GM19351 (cell line): ENCODE results near the gene GKAP1.
"Not testable (repeated sequence)": the region's sequence is repeated elsewhere in the genome, so short reads cannot be mapped to it uniquely, and the experiment has no call there.

Experiments
- ATAC-seq: cut with Tn5 transposase; IDR thresholded peaks from one replicate; pipeline ENCODE4 v1.9.1; 2021; ENCODE audit warnings: mild to moderate bottlenecking, moderate library complexity; ENCODE audit not compliant: unreplicated experiment

Gene GKAP1

GRCh38 chr9:83817356-83818278 lies at the start of gene GKAP1:
Gene GKAP1, minus strand, starts transcription at chr9:83817769. Its CDS starts 11,252 bp downstream, at chr9:83806517.
- peak; percentile 75 for ATAC-seq

DNA sequence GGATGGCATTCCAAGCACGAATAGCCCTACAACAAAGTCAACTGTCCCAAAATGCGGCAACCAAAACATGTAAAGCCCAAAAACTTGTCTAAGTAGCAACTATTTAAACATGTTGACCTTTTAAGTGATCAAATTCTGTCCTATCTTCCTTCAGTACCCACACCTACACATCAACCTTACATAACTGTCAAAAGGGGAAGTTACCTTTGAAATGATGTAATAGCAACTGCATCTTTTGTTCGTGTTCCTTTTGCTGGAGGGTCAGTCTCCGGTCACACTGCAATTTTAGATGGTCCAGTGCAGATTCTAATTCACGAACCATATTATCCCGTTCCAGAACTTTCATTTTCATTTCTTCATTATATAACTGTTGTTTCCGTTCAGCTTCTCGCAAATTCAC lies 32.3 kb upstream of the GKAP1 start:
- ATAC-seq: peak; percentile 73

- ATAC-seq: not testable (repeated sequence)
Observed at GRCh38 chr9:83837070-83837643, 19.6 kb upstream of the GKAP1 start.

DNA sequence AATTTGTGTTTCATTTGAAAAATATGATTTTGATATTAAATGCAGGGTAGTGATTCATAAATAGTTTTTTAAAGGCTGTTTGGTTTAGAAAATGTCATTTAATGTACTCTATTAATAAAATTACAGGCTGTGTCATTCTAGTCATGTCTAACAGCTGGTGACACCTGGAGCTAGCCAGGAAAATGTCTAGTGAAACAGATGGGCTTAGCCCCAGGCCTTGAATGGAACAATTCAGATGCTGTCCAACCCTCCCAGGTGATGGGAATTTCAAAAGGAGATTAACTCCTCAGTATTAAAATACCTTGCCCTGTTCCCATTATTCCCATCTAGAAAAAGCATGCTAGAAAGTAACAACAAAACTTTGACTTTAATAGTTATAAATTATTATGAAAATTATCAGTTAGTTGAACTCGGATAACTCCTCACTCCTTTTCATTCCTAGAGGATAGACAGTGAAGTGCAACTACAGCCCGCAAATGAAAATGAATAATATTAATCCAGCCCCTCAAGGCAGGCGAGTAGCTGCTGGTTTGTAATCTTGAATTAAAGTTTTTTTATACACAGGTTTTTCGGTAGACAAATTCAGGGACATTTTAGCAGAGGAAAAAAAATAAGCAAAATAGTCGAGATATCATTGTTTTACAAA lies 13.0 kb upstream of the GKAP1 start:
- ATAC-seq: not testable (repeated sequence)

DNA sequence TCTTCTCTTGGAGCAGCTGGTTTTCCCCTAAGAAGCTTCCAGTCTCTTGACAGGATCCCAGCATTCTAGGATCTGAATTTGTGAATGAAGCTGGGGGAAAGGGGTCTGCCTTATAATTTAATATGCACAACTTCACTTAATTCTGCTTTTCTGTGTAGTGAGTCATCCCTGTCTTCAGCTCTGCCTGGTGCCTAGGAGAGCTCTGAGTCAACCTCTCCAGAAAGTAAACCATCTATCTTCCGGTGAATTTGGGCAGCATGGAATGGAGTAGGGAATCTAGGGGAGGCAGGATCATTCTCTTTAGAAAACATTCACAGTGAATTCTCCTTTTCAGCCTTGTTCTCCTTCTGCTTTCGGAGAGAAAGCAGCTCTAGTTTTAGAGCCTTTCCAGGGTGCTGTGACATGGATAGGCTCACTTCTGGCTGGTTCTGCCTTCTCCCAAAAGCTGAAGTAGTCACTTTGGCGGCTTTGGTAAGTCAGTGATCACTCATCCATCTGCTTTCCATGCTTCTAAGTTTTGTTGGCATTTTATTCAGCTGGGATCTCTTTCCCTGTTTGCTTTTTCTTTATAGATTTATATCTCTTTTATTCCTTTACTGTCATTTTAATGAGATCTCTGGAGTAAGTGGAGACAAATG lies 7.5 kb upstream of the GKAP1 start:
- ATAC-seq: not testable (repeated sequence)

GRCh38 chr9:83817011-83817355 lies 586 bp downstream of the GKAP1 start:
- not testable (repeated sequence) for ATAC-seq

- ATAC-seq: not testable (repeated sequence)
Observed at GRCh38 chr9:83815120-83815519, 2.4 kb downstream of the GKAP1 start.

DNA sequence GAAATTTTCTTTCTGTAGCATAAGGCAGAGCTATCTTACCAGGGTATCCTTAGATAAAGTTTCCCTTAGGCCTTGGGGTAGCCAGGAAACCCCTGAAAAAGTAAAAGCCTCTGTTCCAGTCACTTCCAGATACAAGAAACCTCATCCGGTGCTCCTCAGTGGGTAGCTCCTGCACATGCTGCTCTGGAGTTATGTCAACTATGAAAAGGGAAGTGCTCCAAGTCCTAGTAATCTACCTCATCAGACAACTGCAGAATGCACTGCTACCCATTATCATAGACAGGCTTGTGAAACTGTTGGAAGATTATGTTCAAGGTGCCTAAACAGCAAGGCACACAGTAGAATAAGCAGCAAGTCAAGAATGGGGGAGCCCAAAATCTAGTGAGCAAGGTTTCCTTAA lies 8.4 kb downstream of the GKAP1 start:
- ATAC-seq: not testable (repeated sequence)

- ATAC-seq: not testable (repeated sequence)
Observed at GRCh38 chr9:83804454-83804853, 13.1 kb downstream of the GKAP1 start.

- ATAC-seq: not testable (repeated sequence)
Observed at GRCh38 chr9:83803941-83804340, 13.6 kb downstream of the GKAP1 start.

- no peak for ATAC-seq
Observed at GRCh38 chr9:83800236-83801033, 17.1 kb downstream of the GKAP1 start.

GRCh38 chr9:83794051-83794450 lies 23.5 kb downstream of the GKAP1 start:
- no peak for ATAC-seq

DNA sequence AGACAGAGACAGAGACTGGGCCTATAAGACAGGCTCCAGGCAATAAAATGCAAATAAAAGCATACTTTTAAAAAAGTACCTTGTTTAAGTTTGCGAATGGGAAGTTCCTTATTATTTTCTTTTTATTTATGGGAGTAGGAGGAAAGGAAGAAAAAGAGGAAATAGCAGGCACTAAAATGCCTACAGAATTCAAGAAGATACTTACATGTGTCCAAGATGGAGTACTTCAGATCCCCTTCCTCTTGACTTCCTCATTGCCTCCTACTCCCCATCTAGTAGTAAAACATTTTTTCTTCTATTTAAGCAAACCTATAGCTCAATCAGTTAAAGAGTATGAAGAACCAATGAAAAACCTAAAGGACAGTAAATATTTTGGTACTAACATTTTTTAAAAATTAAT lies 24.8 kb downstream of the GKAP1 start:
- no peak for ATAC-seq

DNA sequence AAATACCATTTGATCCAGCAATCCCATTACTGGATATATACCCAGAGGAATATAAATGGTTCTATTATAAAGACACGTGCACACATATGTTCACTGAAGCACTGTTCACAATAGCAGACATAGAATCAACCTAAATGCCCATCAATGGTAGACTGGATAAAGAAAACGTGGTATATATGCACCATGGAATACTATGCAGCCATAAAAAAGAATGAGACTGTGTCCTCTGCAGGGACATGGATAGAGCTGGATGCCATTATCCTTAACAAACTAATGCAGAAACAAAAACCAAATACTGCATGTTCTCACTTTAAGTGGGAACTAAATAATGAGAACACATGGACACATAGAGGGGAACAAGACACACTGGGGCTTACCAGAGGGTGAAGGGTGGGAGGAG lies 39.4 kb downstream of the GKAP1 start:
- no peak for ATAC-seq

- no peak for ATAC-seq
Observed at GRCh38 chr9:83775932-83776331, 41.6 kb downstream of the GKAP1 start.

DNA sequence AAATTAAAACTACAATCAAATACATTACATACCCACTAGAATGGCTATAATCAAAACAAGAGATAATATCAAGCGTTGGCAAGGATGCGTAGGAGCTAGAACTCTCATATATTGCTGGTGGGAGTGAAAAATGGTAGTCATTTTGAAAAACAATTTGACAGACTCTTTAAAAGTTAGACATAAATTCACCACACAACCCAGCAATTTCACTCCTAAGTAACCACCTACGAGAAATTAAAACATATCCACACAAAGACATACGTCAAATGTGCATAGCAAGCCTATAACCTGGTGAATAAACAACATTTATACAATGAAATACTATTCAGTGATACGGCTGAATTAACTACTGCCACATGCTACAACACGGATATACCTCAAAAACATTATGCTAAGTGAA lies 44.7 kb downstream of the GKAP1 start:
- no peak for ATAC-seq

DNA sequence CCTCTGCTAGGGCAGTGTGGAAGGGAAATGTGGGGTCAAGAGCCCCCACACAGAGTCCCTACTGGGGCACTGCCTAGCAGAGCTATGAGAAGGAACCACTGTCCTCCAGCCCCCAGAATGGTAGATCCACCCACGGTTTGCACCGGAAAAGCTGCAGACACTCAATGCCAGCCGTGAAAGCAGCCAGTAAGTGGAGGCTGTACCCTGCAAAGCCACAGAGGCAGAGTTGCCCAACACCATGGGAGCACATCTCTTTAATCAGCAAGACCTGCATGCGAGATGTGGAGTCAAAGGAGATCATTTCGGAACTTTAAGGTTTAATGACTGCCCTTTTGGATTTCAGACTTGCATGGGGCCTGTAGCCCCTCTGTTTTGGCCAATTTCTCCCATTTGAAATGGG lies 52.2 kb downstream of the GKAP1 start:
- no peak for ATAC-seq

- peak; percentile 77 for ATAC-seq
Observed at GRCh38 chr9:83754383-83754977, 63.1 kb downstream of the GKAP1 start.

DNA sequence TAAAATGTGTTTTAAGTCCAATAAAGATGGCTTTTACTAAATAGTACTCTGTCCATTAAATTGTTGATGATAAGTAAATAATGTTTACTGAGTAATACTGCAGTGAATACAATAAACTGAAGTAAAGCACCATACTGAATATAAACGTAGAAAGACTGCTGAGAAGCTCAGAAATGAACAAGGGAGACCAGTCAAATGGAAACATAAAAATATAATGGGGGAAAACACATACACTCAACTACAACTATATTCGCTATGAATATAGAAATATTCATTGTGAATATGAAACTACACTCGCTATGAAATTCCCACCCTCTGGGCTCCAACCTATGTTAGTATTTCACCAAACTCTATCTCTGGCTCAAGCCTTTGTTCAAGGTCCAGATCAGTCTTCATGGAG lies 67.9 kb downstream of the GKAP1 start:
- no peak for ATAC-seq

GRCh38 chr9:83744206-83744605 lies 73.4 kb downstream of the GKAP1 start:
- ATAC-seq: no peak
